GM12872 (cell line): ENCODE results near the gene TBC1D16.

Experiments used
- TF ChIP-seq, protein P1 (sequence below): IDR thresholded peaks from 3 replicates; pipeline ENCODE4 v1.5.1; 2011; ENCODE audit warnings: low read depth, mild to moderate bottlenecking, low read length, moderate library complexity; ENCODE audit not compliant: insufficient read depth

Gene TBC1D16

DNA sequence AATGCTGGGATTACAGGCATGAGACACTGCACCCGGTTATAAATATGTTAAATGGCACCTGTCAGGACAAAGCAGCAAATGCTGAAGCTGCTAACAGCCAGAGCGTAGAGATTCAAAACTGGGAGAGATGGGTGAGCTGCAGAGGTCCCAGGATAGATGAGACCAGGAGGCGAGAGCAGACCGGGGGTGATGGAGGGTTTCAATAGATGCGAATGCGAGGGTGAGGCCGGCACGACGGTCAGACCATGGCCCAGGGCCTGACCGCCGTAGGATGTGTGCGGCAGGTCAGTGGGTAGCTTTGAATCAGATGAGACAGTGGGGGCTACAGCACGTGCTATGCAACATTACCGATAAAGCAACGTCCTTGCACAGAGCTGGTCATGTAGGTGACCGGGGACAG lies 15.0 kb upstream of the TBC1D16 start:
- TF ChIP-seq, protein P1, sequence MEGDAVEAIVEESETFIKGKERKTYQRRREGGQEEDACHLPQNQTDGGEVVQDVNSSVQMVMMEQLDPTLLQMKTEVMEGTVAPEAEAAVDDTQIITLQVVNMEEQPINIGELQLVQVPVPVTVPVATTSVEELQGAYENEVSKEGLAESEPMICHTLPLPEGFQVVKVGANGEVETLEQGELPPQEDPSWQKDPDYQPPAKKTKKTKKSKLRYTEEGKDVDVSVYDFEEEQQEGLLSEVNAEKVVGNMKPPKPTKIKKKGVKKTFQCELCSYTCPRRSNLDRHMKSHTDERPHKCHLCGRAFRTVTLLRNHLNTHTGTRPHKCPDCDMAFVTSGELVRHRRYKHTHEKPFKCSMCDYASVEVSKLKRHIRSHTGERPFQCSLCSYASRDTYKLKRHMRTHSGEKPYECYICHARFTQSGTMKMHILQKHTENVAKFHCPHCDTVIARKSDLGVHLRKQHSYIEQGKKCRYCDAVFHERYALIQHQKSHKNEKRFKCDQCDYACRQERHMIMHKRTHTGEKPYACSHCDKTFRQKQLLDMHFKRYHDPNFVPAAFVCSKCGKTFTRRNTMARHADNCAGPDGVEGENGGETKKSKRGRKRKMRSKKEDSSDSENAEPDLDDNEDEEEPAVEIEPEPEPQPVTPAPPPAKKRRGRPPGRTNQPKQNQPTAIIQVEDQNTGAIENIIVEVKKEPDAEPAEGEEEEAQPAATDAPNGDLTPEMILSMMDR: no peak

DNA sequence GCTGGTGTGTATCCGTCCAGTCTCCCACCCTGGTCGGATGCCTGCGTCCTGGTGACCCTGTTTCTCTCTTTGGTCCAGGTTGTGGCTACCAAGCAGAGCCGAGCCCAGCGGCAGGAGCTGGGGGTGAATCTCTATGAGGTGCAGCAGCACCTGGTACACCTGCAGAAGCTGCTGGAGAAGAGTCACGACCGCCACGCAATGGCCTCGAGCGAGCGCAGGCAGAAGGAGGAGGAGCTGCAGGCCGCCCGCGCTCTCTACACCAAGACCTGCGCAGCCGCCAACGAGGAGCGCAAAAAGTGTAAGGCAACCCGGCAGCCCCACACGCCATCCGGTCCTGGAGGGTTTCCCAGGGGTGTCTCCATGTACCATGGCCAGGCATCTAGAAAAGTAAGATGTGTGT lies 14.3 kb upstream of the TBC1D16 start:
- TF ChIP-seq, protein P1: no peak

DNA sequence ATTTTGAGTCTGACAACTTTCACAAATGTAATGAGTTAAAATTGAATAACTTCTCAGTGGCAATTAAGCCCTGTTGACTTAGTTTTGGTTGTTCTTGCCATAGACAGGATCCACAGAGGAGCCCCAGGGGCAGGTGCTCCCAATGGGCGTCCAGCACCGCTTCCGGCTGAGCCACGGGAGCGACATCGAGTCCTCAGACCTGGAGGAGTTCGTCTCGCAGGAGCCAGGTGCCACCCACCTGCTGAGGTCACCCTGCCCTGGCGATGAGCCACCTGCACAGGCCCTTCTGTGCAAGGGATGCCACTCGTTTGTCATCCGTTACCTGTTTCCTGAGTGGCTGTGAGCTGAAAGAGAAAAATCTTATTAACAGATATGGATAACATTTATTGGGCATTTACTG lies 11.5 kb upstream of the TBC1D16 start:
- TF ChIP-seq, protein P1: no peak

DNA sequence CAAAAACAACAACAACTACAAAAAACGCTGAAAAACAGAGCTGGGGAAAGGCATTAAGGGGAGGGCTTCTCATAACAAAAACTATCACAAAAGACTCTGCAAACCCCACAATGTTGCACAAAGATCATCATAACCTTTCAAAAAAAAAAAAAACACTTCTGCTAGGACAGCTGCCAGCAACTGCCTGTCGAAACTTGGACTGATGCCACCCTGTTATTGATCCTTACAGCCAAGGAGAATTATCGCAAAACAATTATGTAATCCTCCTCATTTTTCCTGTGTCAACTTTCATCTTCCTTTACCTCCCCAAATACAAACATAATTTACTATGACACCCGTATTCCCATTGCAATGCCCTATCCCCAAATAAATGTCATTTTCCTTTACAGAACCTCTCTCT lies 10.0 kb upstream of the TBC1D16 start:
- TF ChIP-seq, protein P1: no peak

DNA sequence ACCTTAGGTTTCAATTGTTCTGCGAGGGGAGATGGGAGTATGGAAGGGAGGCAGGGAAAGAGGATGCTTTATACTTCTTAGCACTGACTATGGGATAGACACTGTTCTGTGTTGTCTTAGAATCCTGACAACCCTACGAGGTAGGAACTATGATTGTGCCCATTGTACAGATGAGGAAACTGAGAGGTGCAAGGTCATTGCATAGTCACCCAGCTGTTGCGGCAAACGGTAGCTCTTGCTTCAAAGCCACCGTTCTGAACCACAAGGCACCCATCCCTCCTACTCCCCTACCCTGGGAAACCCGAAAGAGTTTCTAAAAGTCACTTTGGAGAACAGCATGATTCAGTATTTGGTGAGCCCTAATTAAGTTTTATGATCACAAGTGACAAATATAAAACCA lies 8.3 kb upstream of the TBC1D16 start:
- TF ChIP-seq, protein P1: no peak

DNA sequence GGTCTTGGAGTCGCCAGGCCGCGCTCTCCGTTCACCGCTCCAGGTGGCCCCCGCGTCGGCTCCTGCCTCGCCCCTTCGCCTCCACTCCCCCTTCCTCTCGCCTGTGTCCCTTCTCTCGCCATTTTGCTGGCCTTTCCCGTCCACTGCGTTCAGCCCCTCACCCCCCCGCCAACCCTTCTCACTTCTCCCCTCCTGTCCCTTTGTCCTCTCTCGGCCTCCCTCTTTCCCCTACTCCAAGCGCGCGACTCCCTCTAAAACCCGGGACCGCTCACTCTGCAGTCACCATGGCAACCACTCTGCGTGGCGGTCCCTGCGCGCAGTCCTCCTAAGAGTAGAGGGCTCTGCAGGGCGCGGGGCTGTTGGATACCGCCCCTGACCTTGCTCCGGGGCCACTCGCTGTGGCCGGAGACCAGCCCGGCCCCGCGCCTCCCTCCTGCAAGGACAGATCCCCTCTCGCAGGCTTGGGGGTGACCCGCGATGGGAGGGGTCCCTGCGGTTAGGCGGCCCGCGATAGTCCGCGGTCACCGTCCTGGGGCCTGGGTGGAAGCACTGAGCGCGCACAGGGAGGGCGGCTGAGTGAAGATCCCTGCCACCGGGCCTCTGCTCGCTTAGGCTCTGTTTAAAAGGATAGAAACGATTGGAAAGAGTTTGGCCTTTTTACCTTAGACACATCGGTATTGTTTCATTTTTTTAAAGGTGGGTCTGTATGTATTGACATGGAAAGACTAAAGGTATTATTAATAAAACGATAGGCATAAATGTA lies 1.2 kb upstream of the TBC1D16 start:
- TF ChIP-seq, protein P1: no peak

DNA sequence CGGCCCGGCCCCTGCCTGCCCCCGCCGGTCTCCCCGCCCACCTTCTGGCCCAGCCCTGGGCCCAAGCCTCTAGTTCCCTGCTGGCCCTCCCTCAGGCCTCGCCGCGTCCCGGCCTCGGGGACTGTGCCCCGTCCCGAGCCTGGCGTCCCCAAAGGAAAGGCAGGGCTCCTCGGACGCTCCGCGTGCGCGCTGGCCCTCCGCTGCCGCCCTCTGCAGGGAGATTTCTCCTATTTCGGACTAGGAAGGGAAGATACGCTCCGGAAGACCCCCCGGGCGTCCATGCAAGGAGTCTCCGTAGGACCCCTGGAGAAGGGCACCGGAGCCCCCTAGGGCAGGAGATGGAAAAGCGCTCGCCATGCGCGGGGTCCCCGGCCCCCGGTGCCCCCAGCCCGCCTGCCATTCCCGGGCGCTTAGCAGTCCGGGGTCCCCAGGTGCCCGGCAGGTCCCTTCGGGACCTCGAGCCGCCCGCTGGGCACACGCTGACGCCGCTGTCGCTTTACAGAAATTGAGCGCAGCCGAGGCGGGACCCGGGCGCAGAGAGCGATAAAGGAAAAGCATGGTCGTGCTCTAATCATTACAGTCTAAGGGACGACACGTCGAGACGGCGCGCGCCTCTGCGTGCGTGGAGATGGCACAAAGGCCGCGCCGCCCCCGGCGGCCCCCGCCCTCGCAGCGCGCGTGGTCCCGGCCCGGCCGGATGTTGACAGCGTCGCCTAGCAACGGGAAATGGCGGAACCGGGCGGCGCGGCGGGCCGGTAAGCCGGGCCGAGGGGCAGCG lies 454 bp upstream of the TBC1D16 start, which contains the start of gene CCDC40:
Gene CCDC40 (plus strand): TSS at position 706 of the 778 bp plus-strand sequence. CDS start 21 bp downstream, at position 727.
- TF ChIP-seq, protein P1: 0 out of 3 replicates have a peak, but pooled peaks have one; percentile 10
